Ovary (tissue), 3 donors: ENCODE data around the gene TMF1.
A peak's percentile ranks its signal among the peaks of the same experiment; 100 is the strongest.

Experiments
- CTCF ChIP-seq, 3 donors: fragments of 450-650 bp in 2 of 3; fragments of 200-600 bp in 1 of 3; IDR thresholded peaks; one replicate each; pipeline versions ENCODE4 v1.5.1 to v1.8.0; 2016 to 2022; ENCODE audit warnings: antibody characterized with exemption in 3 of 3, mild to moderate bottlenecking in 1 of 3
- POLR2A ChIP-seq: fragments of 450-650 bp; IDR thresholded peaks from one replicate; pipeline ENCODE4 v1.6.1; 2017; ENCODE audit warnings: antibody characterized with exemption, mild to moderate bottlenecking, moderate library complexity
- donor health status: DM: no; HTN: no; CAD: no.

- TF ChIP-seq CTCF (IDR thresholded peaks at IDR 0.05) (no peak), POLR2A (peak; percentile 71)
Measured at GRCh38 chr3:69051756-69052471, at the start of gene TMF1.
